Activated T-cell treated with anti-CD3 and anti-CD28 coated beads for 1 hour (primary cell): Measurements from ENCODE around the gene CATSPERE.
"Not testable (repeated sequence)": the region's sequence is repeated elsewhere in the genome, so short reads cannot be mapped to it uniquely, and the experiment has no call there.

Experiments used
- DNase-seq: peaks from one replicate; pipeline ENCODE4 v3.0.0-alpha.2; 2020; ENCODE audit warnings: low read depth

CATSPERE gene

DNA sequence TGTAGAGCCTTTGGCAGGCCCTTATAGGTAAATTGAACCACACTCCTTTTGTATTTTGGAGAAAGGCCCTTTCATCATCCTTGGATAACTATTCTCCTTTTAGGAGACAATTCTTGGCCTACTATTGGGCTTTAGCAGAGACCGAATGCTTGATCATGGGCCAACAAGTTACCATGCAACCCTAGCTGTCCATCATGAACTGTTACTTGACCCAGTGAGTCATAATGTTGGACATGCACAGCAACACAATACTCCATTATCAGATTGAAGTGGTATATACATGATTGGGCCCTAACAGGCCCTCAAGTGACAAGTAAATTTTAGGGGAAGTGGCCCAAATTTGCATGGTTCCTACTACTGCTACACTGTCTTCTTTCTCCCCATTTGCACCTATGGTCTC, 84.4 kb downstream of the CATSPERE start:
- DNase-seq = no peak

DNA sequence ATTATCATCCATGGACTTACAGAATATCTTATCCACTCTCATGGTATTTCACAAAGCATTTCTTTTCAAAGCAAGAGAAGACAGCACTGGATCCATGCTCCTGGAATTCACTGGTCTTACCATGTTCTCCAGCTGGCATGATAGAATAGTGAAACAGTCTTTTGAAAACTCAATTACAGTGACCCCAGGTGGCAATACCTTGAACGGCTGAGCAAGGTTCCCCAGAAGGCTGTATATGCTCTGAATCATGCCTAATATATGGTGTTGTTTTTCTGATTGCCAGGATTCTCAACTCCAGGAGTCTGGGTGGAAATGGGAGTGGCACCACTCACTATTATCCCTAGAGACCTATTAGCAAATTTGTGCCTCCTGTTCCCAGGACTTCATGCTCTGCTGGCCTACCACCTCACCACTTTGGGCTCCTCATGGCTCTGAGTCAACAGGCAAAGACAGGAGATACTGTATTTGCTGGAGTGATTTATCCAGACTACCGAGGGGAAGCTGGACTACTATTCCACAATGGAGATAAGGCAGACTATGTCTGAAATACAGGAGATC, 87.6 kb downstream of the CATSPERE start:
- DNase-seq = no peak

DNA sequence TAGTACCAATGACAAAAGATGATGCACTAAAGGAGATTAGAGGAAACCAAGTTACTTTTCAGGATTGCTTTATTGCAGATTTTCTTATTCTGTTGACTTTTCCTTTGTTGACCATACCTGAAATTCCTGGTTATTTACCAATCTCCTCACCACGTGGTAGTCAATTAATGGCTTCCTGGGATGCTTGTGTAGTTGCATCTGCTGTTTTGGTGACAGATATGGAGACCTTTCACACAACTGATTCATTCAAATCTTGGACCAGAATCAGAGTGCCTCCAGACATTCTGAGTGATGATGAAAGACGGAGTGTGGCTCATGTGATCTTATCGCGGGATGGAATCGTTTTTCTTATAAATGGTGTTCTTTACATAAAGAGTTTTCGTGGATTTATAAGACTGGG, 91.3 kb downstream of the CATSPERE start:
- no peak for DNase-seq

- DNase-seq = no peak
Observed at GRCh38 chr1:244556263-244556662, 95.2 kb downstream of the CATSPERE start.

GRCh38 chr1:244557565-244557964, 96.5 kb downstream of the CATSPERE start:
- no peak for DNase-seq

DNA sequence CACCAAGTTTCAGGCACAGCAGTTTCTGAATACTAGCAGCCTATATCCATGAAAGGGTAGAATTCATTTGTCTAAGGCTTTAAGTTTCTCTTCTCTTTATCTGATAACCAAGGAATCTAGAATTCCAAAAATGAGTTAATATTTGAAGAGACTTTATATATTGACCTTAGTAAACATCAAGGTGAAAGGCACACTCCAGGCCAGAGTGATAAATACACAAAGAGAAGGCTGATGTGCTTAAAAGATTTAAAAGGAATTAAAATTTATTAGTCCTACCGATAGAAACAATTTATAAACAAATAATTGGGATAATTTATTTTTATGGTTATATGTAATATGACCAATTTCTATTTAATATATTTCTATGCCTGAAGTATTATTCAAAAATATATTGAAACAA, 98.5 kb downstream of the CATSPERE start:
- no peak for DNase-seq

DNA sequence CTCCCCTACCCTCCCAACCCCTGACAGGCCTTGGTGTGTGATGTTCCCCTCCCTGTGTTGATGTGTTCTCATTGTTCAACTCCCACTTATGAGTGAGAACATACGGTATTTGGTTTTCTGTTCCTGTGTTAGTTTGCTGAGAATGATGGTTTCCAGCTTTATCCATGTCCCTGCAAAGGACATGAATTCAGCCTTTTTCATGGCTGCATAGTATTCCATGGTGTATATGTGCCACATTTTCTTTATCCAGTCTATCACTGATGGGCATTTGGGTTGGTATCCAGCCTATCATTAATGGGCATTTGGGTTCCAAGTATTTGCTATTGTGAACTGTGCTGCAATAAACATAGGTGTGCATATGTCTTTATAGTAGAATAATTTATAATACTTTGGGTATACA, 101.8 kb downstream of the CATSPERE start:
- not testable (repeated sequence) for DNase-seq

DNA sequence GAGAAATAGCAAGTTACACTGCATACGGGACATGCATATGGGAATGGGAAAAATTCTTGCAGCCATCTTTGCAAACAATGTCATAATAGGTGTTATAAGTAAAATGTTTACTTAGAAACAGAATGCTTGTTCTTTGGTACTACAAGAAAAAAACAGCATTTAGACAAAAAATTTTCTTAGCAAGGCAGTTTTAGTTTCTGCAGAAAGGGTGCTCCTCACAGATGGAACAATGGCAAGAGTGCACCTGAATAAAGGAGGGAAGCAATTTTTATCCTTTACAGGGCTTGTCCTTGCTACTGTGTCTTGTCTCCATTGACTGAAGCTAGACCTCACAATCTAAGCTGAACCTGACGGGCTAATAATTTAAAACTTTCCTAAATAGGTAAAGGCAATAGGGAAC, 112.7 kb downstream of the CATSPERE start:
- DNase-seq = no peak

GRCh38 chr1:244576259-244576892, 115.3 kb downstream of the CATSPERE start:
- DNase-seq = no peak

DNA sequence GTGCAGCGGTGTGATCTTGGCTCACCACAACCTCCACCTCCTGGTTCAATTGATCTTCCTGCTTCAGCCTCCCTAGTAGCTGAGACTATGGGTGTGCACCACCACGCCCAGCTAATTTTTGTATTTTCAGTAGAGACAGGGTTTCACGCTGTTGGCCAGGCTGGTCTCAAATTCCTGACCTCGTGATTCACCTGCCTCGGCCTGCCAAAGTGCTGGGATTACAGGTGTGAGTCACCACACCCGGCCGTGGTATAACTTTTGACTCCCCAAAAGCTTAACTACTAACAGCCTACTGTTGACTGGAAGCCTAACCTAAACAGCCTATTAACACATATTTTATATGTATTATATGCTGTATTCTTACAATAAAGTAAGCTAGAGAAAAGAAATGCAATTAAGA, 117.1 kb downstream of the CATSPERE start:
- DNase-seq = not testable (repeated sequence)

- DNase-seq = no peak
Observed at GRCh38 chr1:244583358-244583982, 122.4 kb downstream of the CATSPERE start.

DNA sequence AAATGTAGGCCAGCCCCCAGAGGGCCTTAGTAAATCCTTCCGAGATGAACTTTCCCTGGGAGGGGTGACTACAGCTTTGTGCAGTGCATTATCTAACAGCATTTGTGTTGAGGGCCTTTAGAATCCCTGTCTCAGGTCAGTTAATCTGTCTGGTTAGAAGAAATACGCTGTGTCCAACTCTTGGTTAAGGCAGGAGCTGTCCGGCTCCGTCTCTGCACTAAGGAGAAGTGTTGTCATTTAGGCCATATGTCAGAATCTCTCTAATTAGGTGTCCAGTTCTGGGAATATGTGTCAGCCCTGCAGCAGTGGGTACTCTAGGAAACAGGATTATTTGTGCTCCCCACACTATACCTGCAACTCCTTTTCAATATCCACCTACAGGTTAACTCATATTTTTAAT, 124.8 kb downstream of the CATSPERE start:
- DNase-seq = no peak

- DNase-seq = no peak
Observed at GRCh38 chr1:244590670-244591069, 129.6 kb downstream of the CATSPERE start.

GRCh38 chr1:244598611-244599010, 137.5 kb downstream of the CATSPERE start:
- DNase-seq = no peak

DNA sequence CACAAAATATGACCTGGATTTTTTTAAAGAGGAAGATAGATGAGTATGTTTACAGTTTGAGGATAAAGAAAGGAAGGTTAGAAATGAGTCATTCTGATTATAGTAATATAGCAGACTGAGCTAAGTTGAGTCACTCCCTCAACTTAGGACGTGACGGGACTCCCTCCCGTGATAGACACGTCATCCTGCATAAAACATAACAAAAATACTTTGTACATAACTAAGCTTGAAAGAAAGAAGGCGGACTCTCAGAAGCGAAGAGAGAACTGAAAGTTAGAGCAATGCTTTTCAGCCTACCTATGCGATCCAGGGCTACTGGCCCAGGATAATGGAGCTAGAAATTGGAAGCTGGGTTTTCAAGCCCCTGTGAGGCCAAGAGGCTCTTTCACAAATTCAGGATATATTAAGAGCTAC, 138.9 kb downstream of the CATSPERE start:
- DNase-seq = no peak

DNA sequence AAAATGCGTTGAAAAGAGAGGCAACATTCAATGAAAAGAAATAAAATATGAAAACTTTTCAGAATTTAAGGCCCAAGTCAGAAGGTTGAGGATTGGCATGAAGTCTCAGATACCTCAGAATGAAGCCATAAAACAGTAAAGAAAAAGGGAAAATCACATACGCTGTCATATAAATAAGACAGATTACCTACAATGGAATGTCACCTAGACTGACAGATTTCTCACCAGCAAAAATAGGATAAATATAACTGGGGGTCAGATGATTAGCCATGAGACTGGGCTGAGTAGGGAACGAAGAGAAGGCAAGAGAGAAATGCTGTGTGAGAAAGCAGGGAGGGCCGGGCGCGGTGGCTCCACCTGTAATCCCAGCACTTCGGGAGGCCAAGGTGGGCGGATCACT, 140.3 kb downstream of the CATSPERE start:
- no peak for DNase-seq

DNA sequence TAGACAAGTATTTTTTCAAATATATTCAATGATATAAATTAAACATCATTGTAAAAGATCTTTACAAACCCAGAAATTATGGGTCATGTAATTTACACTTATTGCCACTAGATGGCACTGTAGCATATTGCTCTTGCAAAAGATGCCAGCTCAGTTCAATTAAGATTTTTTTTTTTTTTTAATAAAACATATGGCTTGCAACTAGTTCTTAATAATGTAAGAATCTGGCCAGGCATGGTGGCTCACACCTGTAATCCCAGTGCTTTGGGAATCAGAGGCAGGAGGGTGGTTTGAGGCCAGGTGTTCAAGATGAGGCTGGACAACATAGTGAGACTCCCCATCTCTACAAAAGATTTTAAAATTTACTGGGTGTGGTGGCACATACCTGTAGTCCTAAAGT, 142.4 kb downstream of the CATSPERE start:
- DNase-seq = no peak

- DNase-seq = no peak
Observed at GRCh38 chr1:244605835-244606370, 144.8 kb downstream of the CATSPERE start.

- no peak for DNase-seq
Observed at GRCh38 chr1:244614113-244614836, 153.2 kb downstream of the CATSPERE start.

- no peak for DNase-seq
Observed at GRCh38 chr1:244614879-244615278, 153.8 kb downstream of the CATSPERE start.

DNA sequence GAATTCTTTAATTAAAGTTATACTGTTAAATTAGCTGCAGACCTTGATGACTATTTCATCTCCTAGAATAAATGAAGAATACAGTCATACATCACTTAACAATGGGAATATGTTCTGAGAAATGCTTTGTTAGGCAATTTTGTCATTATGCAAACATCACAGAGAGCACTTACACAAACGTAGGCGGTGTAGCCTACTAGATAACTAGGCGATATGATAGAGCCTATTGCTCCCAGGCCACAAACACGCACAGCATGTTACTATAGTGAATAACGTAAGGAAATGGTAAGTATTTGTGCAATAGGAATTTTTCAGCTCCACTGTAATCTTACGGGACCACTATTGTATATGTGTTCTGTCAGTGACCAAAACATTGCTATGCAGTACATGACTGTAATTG, 154.2 kb downstream of the CATSPERE start:
- no peak for DNase-seq

DNA sequence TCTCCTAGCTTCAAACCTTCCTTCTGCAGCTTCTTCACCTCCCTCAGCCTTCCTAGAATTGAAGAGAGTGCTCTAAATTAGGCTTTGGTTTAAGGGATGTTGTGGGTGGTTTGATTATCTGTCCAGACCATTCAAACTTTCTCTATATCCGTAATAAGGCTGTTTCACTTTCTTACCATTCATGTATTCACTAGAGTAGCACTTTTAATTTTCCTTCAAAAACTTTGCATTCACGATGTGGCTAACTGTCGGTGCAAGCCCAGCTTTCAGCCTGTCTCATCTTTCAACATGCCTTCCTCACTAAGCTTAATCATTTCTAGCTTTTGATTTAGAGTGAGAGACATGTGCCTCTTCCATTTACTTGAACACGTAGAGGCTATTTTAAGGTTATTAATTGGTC, 165.6 kb downstream of the CATSPERE start:
- no peak for DNase-seq

DNA sequence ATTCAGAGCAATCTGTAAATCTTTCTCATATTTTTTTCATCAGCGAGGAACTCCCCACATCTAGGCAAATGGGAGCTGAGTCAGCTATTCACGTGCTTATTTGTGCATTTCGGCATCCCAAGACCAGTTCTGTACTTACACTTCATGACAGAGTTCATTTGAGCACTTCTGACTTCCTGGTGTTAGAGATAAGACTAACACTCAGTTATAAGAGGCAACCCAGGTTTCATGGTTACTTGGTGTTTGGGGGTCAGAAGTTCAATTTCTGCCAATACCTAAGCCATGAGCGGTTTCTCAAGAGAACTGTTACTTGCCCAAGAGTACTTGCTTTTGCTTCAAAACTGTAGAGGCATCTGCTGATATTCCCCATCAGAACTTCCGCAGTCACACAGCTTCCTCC, 167.7 kb downstream of the CATSPERE start:
- DNase-seq = no peak
